ENCODE results near the gene GPC5. TPM values are rescaled to one million over a fixed set of nuclear protein-coding genes. Genes with fewer than 3 reads are reported as not detected.

The GPC5 gene
- total and polyA plus RNA-seq, 2 donors (not counting 3 experiments of a cell fraction or from before 2014, with no cell fraction given) = 0.59 to 0.97 TPM

GRCh38 chr13:92459306-92459705 lies 1060.9 kb downstream of the GPC5 start:
- intact Hi-C loops (cut with micrococcal nuclease) (no loop called here), dilution Hi-C loops (cut with MboI; ENCODE audit: extremely low pct_ligation_motif_present, low sequenced_read_pairs) (no loop called here)
- Histone ChIP-seq H3K27me3 (ENCODE audit: control insufficient read depth in 2 of 2, insufficient read depth in 2 of 2, low read length in 2 of 2) (no peaks in the 10 kb centered on the region), H2AFZ (ENCODE audit: low read depth, low read length) (no peak overlapping the region), H3K9ac (replicated peaks; ENCODE audit: extremely low read depth, insufficient read depth, low read length) (no peak overlapping the region), H3K36me3 (ENCODE audit: control insufficient read depth in 2 of 2, extremely low read depth in 1 of 2, insufficient read depth in 2 of 2, low read length in 2 of 2) (no peaks in the 10 kb centered on the region), H3K79me2 (ENCODE audit: control insufficient read depth, insufficient read depth, low read length) (no peaks in the 10 kb centered on the region), H4K20me1 (replicated peaks; ENCODE audit: control insufficient read depth, extremely low read depth, insufficient read depth, low read length) (no peaks in the 10 kb centered on the region), H3K4me2 (ENCODE audit: insufficient read depth, low read length) (no peak overlapping the region), H3K9me1 (replicated peaks; ENCODE audit: control insufficient read depth, extremely low read depth, insufficient read depth, low read length) (no peaks in the 10 kb centered on the region), H3K9me3 (replicated peaks; ENCODE audit: control insufficient read depth, insufficient read depth, low read length) (peaks cover 2% of the 10 kb centered on the region), H3K4me3 (replicated peaks in 1 of 3; ENCODE audit: insufficient read depth in 1 of 3, low read depth in 1 of 3, low read length in 3 of 3) (no peak overlapping the region), H3K27ac (ENCODE audit: insufficient read depth, low read depth, low read length) (no peak overlapping the region), H3K4me1 (ENCODE audit: control insufficient read depth, extremely low read depth, insufficient read depth, low read length) (no peaks in the 10 kb centered on the region)
- BruUV-seq (replicated peaks) = no TSS peak
- TF ChIP-seq GATA2 (IDR thresholded peaks at IDR 0.05; ENCODE audit: insufficient read depth, insufficient read length, low read depth, low read length) (no peak), FOS (IDR thresholded peaks at IDR 0.05; ENCODE audit: borderline replicate concordance, insufficient read depth, low read length) (no peak), CTCF (IDR thresholded peaks at IDR 0.05; ENCODE audit: extremely low read depth in 1 of 2, insufficient read depth in 1 of 2, low read depth in 1 of 2, low read length in 2 of 2) (no peak), JUN (IDR thresholded peaks at IDR 0.05; ENCODE audit: borderline replicate concordance, insufficient read depth, insufficient read length, low read depth) (no peak), MAX (IDR thresholded peaks at IDR 0.05; ENCODE audit: insufficient read depth, insufficient read length) (no peak), POLR2A (IDR thresholded peaks at IDR 0.05; ENCODE audit: low read depth, low read length) (no peak), POLR2AphosphoS5 (IDR thresholded peaks at IDR 0.05; ENCODE audit: insufficient read depth, low read depth, low read length) (no peak)
- DNase-seq (ENCODE audit: low read depth, low spot score) (no peak), FAIRE-seq (no peak)
- POLR2A ChIA-PET = no interaction called here
- CTCF ChIA-PET = no interaction called here

Data from endothelial cell of umbilical vein (primary cell).